A549 (cell line): ENCODE results near the gene VPS52.

Source experiments
- FOSL2 ChIP-seq, 2 experiments: fragments of 450-650 bp in 1 of 2; fragments of >200 bp in 1 of 2; sonication (Bioruptor Twin) in 1 of 2; formaldehyde crosslinking; IDR thresholded peaks; 2 replicates each; pipeline versions ENCODE4 v1.5.0 to v1.6.1; 2016 to 2020; ENCODE audit warnings: mild to moderate bottlenecking in 1 of 2, moderate library complexity in 1 of 2
- TF ChIP-seq, protein P1 (sequence below): fragments of >200 bp; sonication (Bioruptor Twin); formaldehyde crosslinking; IDR thresholded peaks from 3 replicates; pipeline ENCODE4 v1.5.1; 2016

- TF ChIP-seq, protein P1, sequence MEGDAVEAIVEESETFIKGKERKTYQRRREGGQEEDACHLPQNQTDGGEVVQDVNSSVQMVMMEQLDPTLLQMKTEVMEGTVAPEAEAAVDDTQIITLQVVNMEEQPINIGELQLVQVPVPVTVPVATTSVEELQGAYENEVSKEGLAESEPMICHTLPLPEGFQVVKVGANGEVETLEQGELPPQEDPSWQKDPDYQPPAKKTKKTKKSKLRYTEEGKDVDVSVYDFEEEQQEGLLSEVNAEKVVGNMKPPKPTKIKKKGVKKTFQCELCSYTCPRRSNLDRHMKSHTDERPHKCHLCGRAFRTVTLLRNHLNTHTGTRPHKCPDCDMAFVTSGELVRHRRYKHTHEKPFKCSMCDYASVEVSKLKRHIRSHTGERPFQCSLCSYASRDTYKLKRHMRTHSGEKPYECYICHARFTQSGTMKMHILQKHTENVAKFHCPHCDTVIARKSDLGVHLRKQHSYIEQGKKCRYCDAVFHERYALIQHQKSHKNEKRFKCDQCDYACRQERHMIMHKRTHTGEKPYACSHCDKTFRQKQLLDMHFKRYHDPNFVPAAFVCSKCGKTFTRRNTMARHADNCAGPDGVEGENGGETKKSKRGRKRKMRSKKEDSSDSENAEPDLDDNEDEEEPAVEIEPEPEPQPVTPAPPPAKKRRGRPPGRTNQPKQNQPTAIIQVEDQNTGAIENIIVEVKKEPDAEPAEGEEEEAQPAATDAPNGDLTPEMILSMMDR, result no peak
- no peak for TF ChIP-seq FOSL2 (IDR thresholded peaks at IDR 0.05)
- TF ChIP-seq FOSL2 (CRISPR knock-in tag; IDR thresholded peaks at IDR 0.05), result no peak
These were observed 4.8 kb upstream of the VPS52 start for GRCh38 chr6:33276581-33276863.
